Kidney capillary endothelial cell (primary cell): ENCODE data around the gene FNDC3B.

ENCODE experiments used
- DNase-seq: peaks from one replicate; pipeline ENCODE4 v3.0.0-alpha.2; 2018; ENCODE audit warnings: low spot score

The FNDC3B gene

DNA sequence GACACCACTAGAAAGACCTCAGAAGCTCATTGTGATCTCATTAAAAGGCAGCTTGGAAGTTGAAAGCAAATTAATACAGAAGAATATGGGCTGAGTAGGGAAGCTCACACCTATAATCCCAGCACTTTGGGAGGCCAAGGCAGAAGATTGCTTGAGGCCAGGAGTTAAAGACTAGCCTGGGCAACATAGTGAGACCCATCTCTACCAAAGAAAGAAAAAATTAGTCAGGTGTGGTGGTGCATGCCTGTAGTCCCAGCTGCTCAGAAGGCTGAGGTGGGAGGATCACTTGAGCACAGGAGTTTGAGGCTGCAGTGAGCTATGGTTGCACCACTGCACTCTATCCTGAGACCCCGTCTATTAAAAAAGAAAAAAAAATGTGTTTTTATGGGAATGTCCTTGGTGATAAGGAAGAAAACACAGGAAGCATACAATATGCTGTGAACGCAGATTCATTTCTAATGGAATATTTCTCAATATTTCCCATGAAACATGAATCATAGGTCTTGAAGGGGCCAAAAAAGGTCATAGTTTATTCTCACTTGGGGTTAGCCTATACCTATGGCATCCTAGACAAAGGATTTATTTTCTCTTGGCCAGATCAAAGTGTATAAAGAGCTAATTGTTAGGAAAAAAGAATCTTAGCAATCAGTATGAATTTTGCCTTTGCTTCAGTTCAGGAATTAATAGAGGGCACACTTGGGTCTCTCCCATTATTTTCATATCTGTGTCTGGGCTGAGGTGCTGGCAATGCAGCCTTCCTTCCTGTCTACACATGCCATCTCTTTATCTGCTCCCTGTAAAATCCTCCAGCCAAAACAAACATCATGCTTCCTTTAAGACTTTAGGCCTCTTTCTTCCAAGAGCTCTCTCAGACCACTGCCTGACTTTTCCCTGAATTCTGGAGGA is 98.2 kb downstream of the FNDC3B start:
- peak; percentile 53 for DNase-seq

GRCh38 chr3:172138193-172138537 is 98.8 kb downstream of the FNDC3B start:
- no peak for DNase-seq

GRCh38 chr3:172138792-172139507 is 99.6 kb downstream of the FNDC3B start:
- peak; percentile 59 for DNase-seq

GRCh38 chr3:172139528-172140276 is 100.3 kb downstream of the FNDC3B start:
- no peak for DNase-seq

GRCh38 chr3:172140499-172141391 is 101.4 kb downstream of the FNDC3B start:
- peak; percentile 87 for DNase-seq

GRCh38 chr3:172142051-172142863 is 102.9 kb downstream of the FNDC3B start:
- DNase-seq = peak; percentile 93

DNA sequence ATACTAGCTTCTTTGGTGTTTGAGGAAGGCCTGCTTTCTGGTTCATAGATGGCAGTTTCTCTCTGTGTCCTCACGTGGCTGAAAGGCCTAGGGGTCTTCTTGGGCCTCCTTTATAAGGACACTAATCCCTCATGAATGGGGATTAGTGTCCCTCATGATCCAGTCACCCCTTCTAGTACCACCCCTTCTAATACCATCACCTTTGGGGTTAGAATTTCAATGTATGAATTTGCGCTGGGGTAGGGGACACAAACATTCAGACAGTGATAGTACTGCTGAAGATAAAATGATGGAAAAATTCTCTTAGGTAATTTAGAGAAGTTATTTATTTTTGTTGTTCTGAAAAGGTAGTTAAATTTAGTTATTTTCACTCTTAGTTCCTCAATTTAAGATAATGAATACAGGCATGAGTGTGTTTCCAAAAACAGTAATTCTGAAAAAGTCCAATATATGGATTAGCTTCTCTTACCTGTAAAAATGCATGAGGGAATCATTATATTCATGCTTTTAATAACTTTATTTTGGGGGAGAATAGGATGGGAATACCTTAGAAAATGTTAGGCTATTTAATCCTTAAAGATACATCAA is 103.6 kb downstream of the FNDC3B start:
- no peak for DNase-seq

GRCh38 chr3:172143739-172144497 is 104.5 kb downstream of the FNDC3B start:
- DNase-seq = no peak

DNA sequence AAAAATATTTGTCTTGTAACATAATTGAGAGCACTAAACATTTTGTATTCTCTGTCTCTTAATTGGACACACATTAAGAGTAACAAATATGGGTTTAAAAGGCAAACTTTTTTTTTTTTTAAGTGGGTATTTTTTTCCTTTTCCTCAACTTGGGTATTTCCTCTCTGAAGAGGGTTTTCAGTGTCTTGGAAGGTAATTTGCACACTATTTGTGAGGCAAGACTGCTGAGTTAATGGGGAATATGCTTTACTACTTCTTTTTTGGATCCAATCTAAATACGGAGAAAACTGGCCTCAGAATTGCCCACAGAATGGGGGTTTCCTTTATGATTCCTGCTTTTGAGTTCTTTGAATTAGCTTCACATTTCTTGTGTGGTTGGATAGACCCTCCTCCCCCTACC is 105.2 kb downstream of the FNDC3B start:
- DNase-seq = no peak

- DNase-seq = no peak
Measured at GRCh38 chr3:172145031-172145686, 105.8 kb downstream of the FNDC3B start.

DNA sequence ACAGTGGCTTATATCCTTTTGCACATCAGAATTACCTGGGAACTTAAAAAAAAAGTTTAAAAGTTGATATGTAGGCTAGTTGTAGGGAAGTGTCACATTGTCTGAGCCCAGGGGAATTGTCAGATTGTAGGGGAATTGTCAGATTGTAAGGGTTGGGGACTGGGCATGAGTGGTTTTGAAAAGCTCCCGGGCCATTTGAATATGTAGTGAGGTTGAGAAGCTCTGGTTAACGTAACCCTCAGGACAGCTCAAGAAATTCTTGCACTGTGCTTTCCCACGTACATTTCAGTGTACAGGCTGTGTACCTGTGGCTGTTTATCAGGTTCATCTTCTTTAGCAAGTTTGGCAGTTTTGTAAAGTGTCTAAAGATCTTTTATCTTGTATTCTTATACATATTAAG is 107.0 kb downstream of the FNDC3B start:
- DNase-seq = no peak

DNA sequence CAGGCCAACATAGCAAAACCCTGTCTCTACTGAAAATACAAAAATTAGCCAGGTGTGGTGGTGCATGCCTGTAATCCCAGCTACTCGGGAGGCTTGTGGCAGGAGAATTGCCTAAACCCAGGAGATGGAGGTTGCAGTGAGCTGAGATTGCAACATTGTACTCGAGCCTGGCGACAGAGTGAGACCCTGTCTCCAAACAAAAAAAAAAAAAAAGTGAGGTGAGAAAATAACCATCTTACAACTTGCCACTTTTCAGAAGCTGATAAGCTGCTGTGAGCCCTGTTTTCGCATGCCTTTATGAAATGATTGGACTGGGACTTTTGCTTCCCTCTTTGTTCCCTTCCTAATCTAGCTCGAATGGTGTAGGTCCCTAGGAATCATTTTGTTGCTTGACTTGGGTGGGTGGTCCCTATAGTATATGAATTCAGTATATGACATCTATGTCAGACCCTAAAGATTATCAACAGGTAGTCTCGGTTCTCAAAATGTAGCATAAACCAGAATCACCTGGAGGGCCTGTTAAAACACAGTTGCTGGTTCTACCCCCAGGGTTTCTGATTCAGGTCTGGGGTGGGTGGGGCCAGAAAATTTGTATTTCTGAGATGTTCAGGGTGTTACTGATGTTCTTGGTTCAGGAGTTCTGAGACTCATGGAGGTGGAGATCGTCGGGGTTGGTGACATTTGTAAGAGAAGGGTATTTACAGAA is 107.9 kb downstream of the FNDC3B start:
- no peak for DNase-seq

- no peak for DNase-seq
Measured at GRCh38 chr3:172148241-172148640, 108.9 kb downstream of the FNDC3B start.

DNA sequence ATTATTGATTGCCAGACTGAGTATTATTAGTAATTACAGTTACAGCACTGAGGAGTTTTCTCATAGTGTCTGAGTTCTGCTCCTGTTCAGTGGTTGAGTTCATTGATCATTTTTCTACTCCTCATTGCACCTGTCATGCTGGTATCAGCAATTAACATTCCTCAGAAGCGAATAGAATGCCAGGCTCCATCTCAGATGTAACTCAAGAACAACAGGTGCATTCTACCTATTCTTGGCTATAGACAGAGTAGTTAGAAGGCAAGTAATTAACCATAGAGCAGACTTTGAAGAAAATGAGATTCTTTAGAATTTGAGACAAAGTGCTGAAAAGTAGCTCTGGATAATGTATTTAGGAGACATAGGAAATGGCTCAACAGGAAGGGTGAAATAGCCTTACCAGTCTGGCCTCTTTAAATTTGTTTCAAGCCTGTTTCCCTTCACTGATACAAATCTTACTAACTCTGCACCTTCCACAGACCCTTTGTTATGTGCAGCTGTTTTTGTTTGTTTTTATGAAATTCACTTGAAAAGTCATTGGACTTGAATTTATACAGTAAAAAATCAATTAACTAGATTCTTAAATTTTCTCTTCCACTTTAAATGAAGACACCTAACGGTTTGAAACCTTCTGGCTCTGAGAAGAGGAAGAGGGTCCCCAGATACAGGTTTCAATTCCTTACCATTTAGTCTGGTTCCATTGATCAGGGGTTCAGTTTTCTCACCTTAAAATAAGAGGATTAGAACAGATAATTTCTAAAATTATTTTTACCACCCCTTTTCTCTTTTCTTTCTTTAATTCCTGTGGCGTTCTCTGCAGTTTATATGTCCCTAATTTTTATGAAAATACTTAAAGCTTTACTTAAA is 109.6 kb downstream of the FNDC3B start:
- no peak for DNase-seq

GRCh38 chr3:172150268-172150667 is 110.9 kb downstream of the FNDC3B start:
- no peak for DNase-seq

DNA sequence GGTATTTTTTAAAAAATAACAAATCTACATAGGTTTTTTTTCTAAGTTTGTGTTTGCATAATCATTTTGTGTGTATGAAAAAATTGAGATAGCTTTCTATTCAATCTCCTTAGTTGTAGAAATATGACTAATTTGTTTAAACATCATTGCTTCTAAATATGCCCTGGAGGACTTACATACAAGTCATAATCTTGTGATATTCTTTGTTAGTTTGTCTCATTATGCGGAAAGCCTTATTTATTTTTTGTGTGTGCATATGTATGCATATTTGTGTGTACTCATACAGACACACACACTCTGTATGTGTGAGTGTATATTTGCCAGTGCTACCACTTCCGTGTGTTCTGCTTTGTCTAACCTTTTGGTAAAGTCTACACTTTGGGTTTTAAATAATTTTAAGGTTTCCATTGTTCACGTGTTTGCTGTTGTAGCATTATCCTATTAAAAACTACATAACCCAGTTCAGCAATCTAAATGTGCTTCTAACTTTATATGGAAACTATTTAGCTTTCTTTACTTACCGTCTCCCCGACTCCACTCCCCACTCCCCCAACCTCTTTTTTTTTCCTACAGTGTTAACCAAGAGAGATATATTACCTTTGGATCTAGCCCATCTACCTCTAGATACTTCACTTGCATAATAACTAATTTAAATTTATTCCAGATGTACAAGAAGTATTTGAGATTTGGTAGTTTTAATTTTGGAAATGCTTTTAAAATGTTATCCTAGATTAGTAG is 111.7 kb downstream of the FNDC3B start:
- no peak for DNase-seq
